Epidermal melanocyte (primary cell): ENCODE results near the gene PCLO.
"Not testable (repeated sequence)": the region's sequence is repeated elsewhere in the genome, so short reads cannot be mapped to it uniquely, and the experiment has no call there.

Source experiments
- DNase-seq: peaks from one replicate; pipeline ENCODE4 v3.0.0; 2011; ENCODE audit warnings: low spot score; ENCODE audit not compliant: insufficient read length

PCLO gene

GRCh38 chr7:82736633-82737032 is 426.1 kb downstream of the PCLO start:
- no peak for DNase-seq

GRCh38 chr7:82732677-82733076 is 430.0 kb downstream of the PCLO start:
- no peak for DNase-seq

- DNase-seq: no peak
These were observed 433.3 kb downstream of the PCLO start for GRCh38 chr7:82729172-82730030.

- DNase-seq: no peak
These were observed 436.5 kb downstream of the PCLO start for GRCh38 chr7:82726038-82726800.

DNA sequence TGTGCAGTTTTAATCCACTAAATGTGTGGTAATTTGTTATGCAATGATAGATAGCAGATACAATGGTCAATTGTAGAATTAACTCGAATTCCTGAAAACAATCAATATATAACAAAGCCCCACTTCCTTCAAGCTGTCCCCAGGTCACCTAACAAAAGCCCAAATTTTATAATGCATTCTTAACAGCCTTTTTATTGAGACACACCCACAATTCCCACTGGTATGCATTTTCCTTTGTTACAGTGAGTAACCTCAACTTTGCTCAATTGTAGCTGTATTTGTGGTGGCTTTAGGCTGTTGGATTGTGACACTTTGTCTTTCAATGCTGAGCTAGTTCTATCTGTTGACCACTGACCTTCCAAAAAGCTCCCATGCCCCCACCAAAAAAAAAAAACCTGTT is 439.3 kb downstream of the PCLO start:
- DNase-seq: no peak

DNA sequence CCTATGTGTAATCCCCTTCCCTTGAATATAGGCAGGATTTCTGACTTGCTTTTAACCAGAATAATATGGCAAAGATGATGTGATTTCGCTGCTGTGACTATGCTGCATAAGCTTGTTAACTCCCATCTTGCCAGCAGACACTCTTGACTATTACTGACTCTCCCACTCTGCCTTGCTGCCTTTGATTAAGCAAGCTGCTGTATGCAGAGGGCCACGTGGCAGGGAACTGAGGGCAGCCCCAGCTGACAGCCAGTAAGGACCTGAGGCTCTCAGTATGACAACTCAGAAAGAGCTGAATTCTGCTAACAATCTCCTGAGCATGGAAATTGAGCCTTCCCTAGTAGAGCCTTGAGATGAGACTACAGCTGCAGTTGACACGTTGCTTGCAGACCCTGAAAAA is 439.7 kb downstream of the PCLO start:
- no peak for DNase-seq

DNA sequence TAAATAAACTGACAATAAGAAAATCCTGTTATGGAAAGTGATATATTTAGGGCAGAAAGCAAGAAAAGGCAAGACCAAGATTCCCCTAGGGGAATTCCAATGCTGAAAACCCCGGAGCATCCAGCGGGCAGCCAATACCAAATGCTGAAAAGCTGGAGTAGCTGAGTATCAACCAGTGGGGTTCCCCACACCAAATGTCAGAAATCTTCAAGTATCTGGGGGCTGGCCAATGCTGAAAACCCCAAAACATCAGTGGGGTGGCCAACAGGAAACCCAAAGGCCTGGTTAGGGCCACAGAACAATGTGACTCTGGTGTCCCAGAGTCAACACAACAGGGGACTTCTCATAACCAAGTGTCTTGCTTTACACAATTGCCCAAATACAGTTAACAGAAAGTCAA is 447.3 kb downstream of the PCLO start:
- no peak for DNase-seq

DNA sequence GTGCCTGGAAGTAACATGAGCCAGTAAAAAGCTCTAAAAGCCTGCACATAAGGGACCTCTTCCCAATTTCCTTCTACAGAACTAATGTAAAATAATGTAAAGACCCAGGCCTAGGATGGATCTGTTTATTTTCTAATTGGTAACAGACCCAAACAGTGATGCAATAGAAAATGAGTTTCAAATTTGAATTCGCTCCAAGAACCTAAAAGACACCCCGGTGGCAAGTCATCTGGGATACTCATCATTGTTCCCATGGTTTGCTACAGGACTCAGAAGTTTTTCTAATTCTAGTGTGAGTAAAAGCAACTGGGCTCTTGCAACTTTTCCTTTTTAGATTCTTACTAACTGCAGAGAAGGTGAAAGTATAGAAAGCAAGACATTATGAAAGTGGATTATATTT is 447.8 kb downstream of the PCLO start:
- DNase-seq: no peak

GRCh38 chr7:82713506-82713905 is 449.2 kb downstream of the PCLO start:
- DNase-seq: no peak

DNA sequence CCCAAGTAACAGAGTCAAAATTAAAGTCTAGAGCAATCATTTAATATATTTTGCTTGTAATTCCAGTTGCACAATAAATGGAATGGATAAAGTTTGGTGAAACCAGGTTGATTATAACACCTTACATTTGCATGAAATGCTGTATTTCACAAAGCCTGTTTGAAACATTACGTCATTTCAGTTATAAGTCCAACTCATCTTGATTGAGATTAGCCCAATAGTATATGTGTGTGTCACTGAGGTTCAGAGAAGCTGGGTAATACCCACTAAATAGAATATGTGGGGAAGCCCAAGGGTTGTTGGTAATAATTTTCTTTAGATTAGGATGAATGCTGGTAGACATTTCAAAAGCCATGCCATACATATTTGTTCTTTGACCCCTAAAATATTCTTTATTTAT is 456.3 kb downstream of the PCLO start:
- DNase-seq: not testable (repeated sequence)

- DNase-seq: no peak
These were observed 457.0 kb downstream of the PCLO start for GRCh38 chr7:82705517-82706260.

- DNase-seq: no peak
These were observed 458.6 kb downstream of the PCLO start for GRCh38 chr7:82704121-82704520.
